MM.1S (cell line): ENCODE measurements around the gene APOOL.

ENCODE experiments used
- DNase-seq: peaks from one replicate; pipeline ENCODE4 v3.0.0-alpha.2; 2015
- H2AFZ ChIP-seq: fragments of 300-600 bp; sonication (generic); 2 replicates; pipeline ENCODE4 v1.6.0; 2016; ENCODE audit warnings: antibody characterized with exemption, low read length
- H3F3A ChIP-seq: fragments of 300-600 bp; sonication (generic); 2 replicates; pipeline ENCODE4 v1.6.1; 2016; ENCODE audit warnings: mild to moderate bottlenecking, antibody characterized with exemption, low read length, moderate library complexity, mixed read lengths; ENCODE audit not compliant: insufficient read depth
- H3K27ac ChIP-seq: fragments of 300-600 bp; sonication (generic); 2 replicates; pipeline ENCODE4 v1.5.1; 2016; ENCODE audit warnings: mild to moderate bottlenecking, low read length
- H3K27me3 ChIP-seq: fragments of 300-600 bp; sonication (generic); replicated peaks from 2 replicates; pipeline ENCODE4 v1.6.0; 2016; ENCODE audit warnings: low read length; ENCODE audit not compliant: insufficient read depth
- H3K36me3 ChIP-seq: fragments of 300-600 bp; sonication (generic); replicated peaks from 2 replicates; pipeline ENCODE4 v1.6.1; 2016; ENCODE audit warnings: mild to moderate bottlenecking, low read length, mixed read lengths; ENCODE audit not compliant: insufficient read depth
- H3K4me1 ChIP-seq: fragments of 300-600 bp; sonication (generic); 2 replicates; pipeline ENCODE4 v1.6.1; 2016; ENCODE audit warnings: low read length, mixed read lengths
- H3K4me2 ChIP-seq: fragments of 300-600 bp; sonication (generic); 2 replicates; pipeline ENCODE4 v1.6.0; 2016; ENCODE audit warnings: low read depth, low read length
- H3K4me3 ChIP-seq: fragments of 300-600 bp; sonication (generic); 2 replicates; pipeline ENCODE4 v1.5.1; 2016; ENCODE audit warnings: low read length, mixed read lengths
- H3K79me2 ChIP-seq: fragments of 300-600 bp; sonication (generic); 2 replicates; pipeline ENCODE4 v1.6.1; 2016; ENCODE audit warnings: mixed run types, low read length, mixed read lengths
- H3K9ac ChIP-seq: fragments of 300-600 bp; sonication (generic); 2 replicates; pipeline ENCODE4 v1.6.1; 2016; ENCODE audit warnings: low read length, mixed read lengths
- H3K9me2 ChIP-seq: fragments of 300-600 bp; sonication (generic); replicated peaks from 2 replicates; pipeline ENCODE4 v1.6.1; 2016; ENCODE audit warnings: mild to moderate bottlenecking, low read length, mixed read lengths; ENCODE audit not compliant: insufficient read depth
- H3K9me3 ChIP-seq: fragments of 300-600 bp; sonication (generic); replicated peaks from 2 replicates; pipeline ENCODE4 v1.6.1; 2016; ENCODE audit warnings: mild to moderate bottlenecking, low read length, mixed read lengths; ENCODE audit not compliant: insufficient read depth
- H4K20me1 ChIP-seq: fragments of 300-600 bp; sonication (generic); 2 replicates; pipeline ENCODE4 v1.6.1; 2016; ENCODE audit warnings: mild to moderate bottlenecking, low read length, moderate library complexity, mixed read lengths; ENCODE audit not compliant: insufficient read depth
- CTCF ChIP-seq: fragments of 300-600 bp; sonication (generic); IDR thresholded peaks from 2 replicates; pipeline ENCODE4 v1.5.1; 2016; ENCODE audit warnings: antibody characterized with exemption, low read length, mixed read lengths
- EZH2 ChIP-seq: fragments of 300-600 bp; sonication (generic); optimal IDR thresholded peaks from 2 replicates; pipeline ENCODE3; 2017; ENCODE audit warnings: low read depth, mild to moderate bottlenecking, antibody characterized with exemption, low read length, mixed read lengths
- EZH2phosphoT487 ChIP-seq: fragments of 300-600 bp; sonication (generic); IDR thresholded peaks from 2 replicates; pipeline ENCODE4 v1.6.1; 2018; ENCODE audit warnings: antibody characterized with exemption, low read length

Gene APOOL

GRCh38 chrX:85107407-85107806, 103.7 kb downstream of the APOOL start:
- no peak overlapping the region for H3K4me3 ChIP-seq
- no peaks in the 10 kb centered on the region for H3K27me3 ChIP-seq
- H3K36me3 ChIP-seq: no peaks in the 10 kb centered on the region
- no peaks in the 10 kb centered on the region for H3K9me3 ChIP-seq
- no peak overlapping the region for H3K9ac ChIP-seq
- no peaks in the 10 kb centered on the region for H3K9me2 ChIP-seq
- no peak overlapping the region for H2AFZ ChIP-seq
- H3K27ac ChIP-seq: no peak overlapping the region
- DNase-seq: no peak
- no peaks in the 10 kb centered on the region for H3F3A ChIP-seq
- H3K4me1 ChIP-seq: no peaks in the 10 kb centered on the region
- TF ChIP-seq EZH2: no peak
- TF ChIP-seq CTCF: no peak
- no peak for TF ChIP-seq EZH2phosphoT487
- no peaks in the 10 kb centered on the region for H4K20me1 ChIP-seq
- no peak overlapping the region for H3K4me2 ChIP-seq
- no peaks in the 10 kb centered on the region for H3K79me2 ChIP-seq

- no peaks in the 10 kb centered on the region for H3K27me3 ChIP-seq
- H3K9ac ChIP-seq: no peak overlapping the region
- no peak overlapping the region for H3K4me2 ChIP-seq
- H3K4me1 ChIP-seq: no peaks in the 10 kb centered on the region
- no peak for TF ChIP-seq CTCF
- TF ChIP-seq EZH2: no peak
- TF ChIP-seq EZH2phosphoT487: no peak
- no peaks in the 10 kb centered on the region for H3F3A ChIP-seq
- DNase-seq: no peak
- H3K4me3 ChIP-seq: no peak overlapping the region
- H3K9me3 ChIP-seq: no peaks in the 10 kb centered on the region
- H2AFZ ChIP-seq: no peak overlapping the region
- no peaks in the 10 kb centered on the region for H3K36me3 ChIP-seq
- H4K20me1 ChIP-seq: no peaks in the 10 kb centered on the region
- no peak overlapping the region for H3K27ac ChIP-seq
- H3K79me2 ChIP-seq: no peaks in the 10 kb centered on the region
- H3K9me2 ChIP-seq: no peaks in the 10 kb centered on the region
Observed at GRCh38 chrX:85108165-85108564, 104.5 kb downstream of the APOOL start.

GRCh38 chrX:85109235-85109634, 105.6 kb downstream of the APOOL start:
- peak; percentile 47 for DNase-seq

More at GRCh38 chrX:85109235-85109634, 105.6 kb downstream of the APOOL start:
- no peaks in the 10 kb centered on the region for H4K20me1 ChIP-seq
- no peak overlapping the region for H3K4me3 ChIP-seq
- no peaks in the 10 kb centered on the region for H3K79me2 ChIP-seq
- H3K27me3 ChIP-seq: no peaks in the 10 kb centered on the region
- no peaks in the 10 kb centered on the region for H3F3A ChIP-seq
- no peak for TF ChIP-seq EZH2
- TF ChIP-seq CTCF: peak; percentile 61
- no peak for TF ChIP-seq EZH2phosphoT487
- no peaks in the 10 kb centered on the region for H3K36me3 ChIP-seq
- H3K4me1 ChIP-seq: no peaks in the 10 kb centered on the region
- H3K27ac ChIP-seq: no peak overlapping the region
- H3K9ac ChIP-seq: no peak overlapping the region
- H3K4me2 ChIP-seq: no peak overlapping the region
- no peaks in the 10 kb centered on the region for H3K9me3 ChIP-seq
- no peaks in the 10 kb centered on the region for H3K9me2 ChIP-seq
- no peak overlapping the region for H2AFZ ChIP-seq
